SU-DHL-6 (cell line): ENCODE results near the gene THAP10.

ENCODE experiments used
- CTCF ChIP-seq: fragments of 200-600 bp; sonication (generic); IDR thresholded peaks from one replicate; pipeline ENCODE4 v1.5.1; 2017; ENCODE audit warnings: antibody characterized with exemption, mild to moderate bottlenecking, low read length, moderate library complexity; ENCODE audit not compliant: insufficient read depth, poor library complexity, severe bottlenecking
- EZH2phosphoT487 ChIP-seq: fragments of 200-600 bp; sonication (generic), shearing (Covaris generic); conservative IDR thresholded peaks from 2 replicates; pipeline ENCODE4 v1.6.1; 2018; ENCODE audit warnings: mild to moderate bottlenecking, antibody characterized with exemption, low read length, moderate library complexity, mixed read lengths

DNA sequence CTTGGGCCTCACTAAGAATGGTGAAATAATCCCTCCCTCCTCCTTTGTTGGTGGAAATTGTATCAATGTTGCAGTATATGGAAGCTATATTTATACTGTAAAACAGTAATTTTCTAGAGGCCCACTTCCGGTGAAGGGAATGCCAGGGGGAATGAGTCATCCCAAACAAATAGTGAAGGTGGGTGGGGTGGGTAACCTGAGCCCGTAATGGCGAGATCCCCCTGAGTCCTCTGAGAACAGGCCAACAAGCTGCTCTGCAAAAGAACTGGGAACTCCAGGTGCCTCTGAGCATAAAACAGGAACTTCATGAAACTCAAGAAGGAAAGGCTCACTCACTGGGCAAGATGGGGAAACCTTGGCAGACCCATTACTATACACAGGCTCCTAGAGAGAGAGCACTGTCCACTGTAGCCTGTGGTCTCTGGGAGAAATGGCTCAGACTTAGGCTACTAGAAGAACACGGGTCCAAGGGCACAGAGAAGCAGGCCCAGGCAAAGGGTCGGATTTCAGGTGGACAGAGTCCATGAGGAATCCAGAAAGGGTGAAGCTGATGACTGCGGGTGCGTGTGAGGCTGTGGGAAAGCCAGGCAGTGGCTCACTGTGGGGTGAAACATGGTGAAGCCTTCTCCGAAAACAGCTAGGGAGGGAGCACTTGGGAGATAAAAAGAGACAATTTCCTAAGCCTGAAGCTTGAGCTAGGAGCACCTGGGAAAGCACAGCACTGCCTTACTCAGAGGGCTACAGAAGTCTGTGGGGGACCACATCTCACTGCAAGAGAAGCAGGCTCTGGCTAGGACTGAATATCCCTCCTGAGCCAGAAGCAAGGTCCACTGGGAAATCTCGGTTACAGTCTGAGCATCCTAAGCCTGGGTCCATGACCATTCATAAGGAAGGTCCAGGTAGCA is 58.1 kb downstream of the THAP10 start:
- TF ChIP-seq CTCF (no peak), EZH2phosphoT487 (no peak)
